Embryonic facial prominence (tissue), 1 donor: ENCODE results near the gene SMARCA4.

ENCODE experiments used
- DNase-seq: peaks from one replicate; pipeline ENCODE4 v3.0.0-alpha.2; 2016; ENCODE audit errors: extremely low spot score

Gene SMARCA4

DNA sequence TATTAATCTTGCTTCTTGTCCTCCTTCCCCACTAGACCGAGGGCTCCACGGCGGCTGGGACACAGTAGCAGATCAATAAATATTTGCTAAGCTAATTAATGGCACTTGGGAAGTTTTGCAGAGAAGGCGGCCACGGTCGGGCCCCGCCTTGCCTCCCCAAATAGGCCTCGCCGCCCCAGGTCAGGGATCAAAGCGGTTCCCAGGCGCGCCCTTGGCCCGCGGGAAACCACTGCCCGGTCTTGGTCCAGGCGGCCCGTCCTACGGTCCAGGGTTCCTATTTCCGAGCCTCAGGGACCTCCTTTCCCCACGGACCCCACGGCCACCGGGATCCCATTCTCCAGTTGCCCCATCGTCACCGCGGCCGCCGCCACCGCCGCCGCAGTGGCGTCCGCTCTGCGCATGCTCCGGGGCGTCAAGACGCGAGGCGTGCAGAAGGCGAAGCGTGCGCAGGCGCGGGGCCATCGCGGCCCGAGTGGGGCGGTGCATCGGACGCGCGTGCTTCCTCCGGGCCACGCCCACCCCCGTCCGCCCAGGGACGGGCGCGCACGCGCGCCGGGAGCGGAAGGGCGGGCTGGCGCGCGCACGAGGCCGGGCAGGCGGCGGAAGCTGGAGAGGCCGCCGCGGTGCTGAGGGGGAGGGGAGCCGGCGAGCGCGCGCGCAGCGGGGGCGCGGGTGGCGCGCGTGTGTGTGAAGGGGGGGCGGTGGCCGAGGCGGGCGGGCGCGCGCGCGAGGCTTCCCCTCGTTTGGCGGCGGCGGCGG is at the start of gene SMARCA4:
Gene SMARCA4 (plus strand): TSS at position 717 of the 759 bp plus-strand sequence. CDS start 23,122 bp downstream, outside the sequence.
- peak; percentile 93 for DNase-seq

DNA sequence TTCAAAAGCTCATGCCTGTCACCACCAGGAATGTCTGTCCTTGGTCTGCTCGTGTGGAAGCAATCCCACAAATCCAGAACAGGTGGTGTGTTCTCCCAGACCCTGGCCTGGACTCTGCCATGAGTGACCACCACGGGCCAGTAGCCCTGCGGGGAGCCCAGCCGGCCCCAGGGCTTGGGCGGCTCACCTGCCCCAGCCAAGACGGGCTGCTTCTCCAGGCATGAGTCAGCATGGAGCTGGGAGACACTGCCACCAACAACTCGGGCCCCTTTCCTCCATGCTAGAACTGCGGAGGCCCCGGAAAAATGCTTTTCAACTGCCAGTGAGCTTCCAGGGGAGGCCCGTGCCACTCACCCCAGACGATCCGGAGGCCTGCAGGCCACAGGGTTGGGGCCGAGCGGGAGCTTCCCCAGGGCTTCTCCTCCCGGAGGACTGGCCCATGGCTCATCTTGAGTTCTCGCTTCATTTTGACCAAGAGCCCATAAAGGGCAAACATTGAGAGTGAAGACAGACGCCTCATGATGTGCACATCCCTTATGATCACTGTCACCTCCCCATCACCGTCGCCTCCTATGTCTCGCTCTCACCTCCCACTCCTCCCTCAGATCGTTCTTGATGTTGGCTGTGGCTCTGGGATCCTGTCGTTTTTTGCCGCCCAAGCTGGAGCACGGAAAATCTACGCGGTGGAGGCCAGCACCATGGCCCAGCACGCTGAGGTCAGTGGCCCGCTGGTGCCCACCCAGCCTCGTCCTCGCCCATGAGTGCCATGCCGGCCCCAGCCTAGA is 49.1 kb upstream of the SMARCA4 start:
- no peak for DNase-seq

DNA sequence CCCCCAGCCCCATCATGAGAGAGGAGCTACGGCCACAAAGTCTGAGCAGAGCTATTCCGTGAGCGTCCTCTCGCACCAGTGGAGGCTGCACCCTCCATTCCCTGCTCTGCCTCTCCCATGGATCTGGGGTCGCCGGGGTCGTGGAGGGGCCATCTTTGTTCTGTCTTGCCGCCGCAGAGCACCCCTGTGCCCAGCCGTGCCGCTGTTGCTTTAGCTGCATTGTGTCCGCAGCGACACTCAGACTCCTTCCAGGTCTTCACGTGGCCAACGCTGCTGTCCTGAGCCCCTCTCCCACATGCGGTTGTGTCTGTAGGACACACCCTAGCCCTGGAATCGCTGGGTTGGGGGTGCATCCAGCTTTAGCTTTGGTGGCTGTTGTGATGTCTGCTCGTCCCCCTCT is 48.2 kb upstream of the SMARCA4 start:
- DNase-seq = no peak

DNA sequence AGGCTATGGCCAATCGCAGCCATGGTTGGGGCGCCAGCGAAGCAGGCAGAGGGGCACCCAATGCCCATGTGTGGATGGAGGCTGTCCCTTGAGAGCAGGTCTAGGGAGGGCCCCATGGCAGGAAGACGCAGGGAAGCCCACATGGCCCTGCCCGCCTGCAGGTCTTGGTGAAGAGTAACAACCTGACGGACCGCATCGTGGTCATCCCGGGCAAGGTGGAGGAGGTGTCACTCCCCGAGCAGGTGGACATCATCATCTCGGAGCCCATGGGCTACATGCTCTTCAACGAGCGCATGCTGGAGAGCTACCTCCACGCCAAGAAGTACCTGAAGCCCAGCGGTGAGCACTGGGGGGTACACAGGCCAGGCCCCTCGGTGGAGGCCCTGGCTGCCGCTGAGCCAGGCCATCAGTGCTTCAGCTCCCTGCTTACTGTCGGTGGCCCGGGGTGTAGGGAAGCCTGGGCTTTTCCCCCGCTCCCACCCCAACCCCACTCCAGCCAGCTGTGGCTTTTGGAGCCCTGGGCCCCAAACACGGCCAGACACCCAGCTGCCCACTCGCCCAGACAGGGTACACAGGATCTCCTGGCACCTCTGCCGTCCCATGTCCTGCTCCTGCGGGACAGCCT is 47.0 kb upstream of the SMARCA4 start:
- no peak for DNase-seq

DNA sequence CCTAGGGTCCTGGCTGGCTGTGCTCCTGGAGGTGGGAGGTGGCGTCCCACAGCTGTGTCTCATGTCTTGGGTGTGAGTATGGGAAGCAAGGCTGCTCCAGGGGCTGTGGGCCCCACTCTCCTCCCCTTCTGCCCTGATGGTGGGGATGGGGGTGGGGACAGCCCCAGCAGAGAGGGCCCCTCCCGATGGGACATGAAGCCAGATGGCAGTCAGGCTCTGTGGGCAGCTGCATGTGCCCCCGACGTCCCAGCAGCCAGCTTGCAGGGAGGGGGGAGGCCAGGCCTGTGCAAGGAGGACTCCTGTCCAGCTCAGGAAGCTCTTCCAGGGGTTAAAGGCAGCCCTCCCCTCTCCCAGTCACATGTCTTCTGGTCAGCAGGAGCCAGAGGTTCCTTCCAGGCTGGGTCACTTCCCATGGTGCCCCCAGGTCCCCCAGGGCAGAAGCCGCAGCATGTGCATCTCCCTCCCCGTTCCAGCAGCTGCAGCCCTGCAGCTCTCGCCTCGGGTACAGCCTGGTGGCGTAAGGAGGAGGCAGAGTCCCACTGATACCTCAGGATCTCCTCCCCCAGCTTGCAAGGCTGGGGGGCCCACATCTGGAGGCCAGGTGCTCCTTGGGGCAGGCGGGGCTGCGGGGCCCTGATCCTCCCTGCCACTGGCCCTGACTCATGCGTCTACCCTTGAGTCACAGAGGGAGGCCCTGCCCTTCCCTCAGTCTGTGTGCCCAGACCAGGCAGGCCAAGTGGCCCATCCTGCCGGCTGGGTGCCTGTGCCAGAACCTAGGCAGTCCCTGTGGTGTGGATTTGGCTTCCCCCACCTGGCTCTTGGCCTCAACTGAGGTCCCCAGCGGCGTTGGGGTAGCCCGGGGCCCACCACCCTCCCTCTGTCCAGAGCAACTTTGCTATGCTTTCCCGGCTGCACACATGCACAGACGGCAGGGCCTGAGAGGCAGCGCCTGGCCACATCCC is 45.4 kb upstream of the SMARCA4 start:
- no peak for DNase-seq

DNA sequence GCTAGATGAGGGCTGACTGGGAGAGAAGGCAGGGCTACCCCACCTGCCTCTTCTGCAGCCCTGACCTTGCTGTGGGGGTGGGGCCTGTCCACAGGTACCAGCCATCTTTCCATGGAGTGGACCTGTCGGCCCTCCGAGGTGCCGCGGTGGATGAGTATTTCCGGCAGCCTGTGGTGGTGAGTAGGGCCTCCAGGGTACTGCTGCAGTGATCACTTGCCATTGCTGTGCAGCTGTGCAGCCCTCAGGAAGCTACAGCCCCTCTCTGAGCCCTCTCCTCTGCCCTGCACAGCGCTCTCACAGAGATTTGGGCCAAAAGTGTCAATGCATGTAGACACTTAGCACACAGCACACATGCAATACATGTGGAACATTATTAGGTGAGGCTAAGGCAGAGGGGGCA is 44.2 kb upstream of the SMARCA4 start:
- DNase-seq = no peak

DNA sequence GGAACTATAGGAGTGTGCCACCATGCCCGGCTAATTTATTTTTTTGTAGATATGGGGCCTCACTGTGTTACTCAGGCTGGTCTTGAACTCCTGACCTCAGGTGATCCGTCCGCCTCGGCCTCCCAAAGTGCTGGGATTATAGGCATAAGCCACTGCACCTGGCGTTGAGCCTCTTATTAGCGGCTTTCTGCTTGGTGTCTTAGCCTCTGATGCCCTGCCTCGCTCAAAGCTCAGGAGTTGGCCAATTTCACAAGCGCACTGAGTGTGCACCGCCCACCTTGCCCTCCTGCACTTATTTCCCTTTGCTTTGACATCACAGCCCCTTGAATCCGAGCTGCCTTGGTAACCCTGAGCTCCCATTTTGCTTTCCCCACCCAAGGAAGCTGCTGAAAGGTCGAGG is 42.5 kb upstream of the SMARCA4 start:
- DNase-seq = no peak

DNA sequence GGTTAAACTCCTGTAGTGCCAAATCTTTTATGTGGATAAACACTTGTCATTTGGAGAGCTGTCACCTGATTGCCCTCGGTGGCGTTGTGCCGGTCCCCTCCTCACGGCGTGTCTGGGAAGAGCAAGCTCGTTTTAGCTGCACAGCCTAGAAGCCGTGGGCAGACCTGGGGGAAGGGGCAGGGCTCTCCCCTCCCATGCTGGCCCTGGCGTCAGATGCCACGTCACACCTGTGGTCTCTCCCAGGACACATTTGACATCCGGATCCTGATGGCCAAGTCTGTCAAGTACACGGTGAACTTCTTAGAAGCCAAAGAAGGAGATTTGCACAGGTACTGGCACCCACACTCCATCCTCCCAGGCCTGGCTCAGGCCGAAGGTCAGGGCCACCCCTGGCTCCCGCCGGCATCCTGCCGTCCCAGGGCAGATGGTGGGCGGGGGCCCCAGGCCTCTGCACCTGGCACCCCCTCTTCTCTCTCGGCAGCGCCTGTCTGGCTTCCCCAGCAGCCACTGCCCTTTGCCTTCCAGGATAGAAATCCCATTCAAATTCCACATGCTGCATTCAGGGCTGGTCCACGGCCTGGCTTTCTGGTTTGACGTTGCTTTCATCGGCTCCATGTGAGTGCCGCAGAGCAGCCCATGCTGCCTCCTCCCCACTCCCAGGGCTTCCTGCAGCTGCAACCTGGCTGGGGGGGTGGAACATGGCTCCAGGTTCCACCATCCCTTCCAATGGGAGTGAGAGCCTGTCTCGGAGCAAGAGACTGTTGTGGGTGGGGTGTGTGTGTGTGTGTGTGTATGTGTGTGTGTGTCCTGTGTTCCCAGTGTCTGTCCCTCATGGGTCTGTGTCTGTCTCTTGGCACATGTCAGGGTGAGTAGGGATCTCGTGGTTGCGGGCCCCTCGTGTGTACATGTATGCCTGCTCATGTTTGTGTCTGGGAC is 41.2 kb upstream of the SMARCA4 start:
- no peak for DNase-seq

DNA sequence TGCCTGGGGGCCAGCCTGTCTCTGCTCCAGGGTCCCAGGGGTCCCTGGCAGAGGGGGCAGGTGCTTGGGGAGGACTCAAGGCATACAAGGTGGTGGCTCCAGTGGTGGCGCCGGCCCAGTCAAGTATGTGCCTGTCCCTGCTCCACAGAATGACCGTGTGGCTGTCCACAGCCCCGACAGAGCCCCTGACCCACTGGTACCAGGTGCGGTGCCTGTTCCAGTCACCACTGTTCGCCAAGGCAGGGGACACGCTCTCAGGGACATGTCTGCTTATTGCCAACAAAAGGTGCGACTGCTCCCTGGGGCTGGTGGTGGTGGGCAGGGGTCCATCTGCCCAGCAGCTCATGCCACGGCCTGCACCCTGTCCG is 40.6 kb upstream of the SMARCA4 start:
- DNase-seq = no peak

DNA sequence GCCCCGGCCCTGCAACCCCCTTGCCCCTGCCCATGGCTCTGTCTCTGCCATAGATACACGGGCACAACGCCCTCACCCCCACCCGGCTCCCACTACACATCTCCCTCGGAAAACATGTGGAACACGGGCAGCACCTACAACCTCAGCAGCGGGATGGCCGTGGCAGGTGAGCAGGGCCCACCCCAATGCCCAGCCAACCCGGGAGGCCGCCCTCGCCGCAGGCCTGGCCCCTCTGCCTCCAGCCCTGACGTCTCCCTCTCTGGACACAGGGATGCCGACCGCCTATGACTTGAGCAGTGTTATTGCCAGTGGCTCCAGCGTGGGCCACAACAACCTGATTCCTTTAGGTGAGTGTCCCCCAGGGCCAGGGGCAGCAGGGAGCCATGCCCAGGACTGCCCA is 40.0 kb upstream of the SMARCA4 start:
- no peak for DNase-seq

DNA sequence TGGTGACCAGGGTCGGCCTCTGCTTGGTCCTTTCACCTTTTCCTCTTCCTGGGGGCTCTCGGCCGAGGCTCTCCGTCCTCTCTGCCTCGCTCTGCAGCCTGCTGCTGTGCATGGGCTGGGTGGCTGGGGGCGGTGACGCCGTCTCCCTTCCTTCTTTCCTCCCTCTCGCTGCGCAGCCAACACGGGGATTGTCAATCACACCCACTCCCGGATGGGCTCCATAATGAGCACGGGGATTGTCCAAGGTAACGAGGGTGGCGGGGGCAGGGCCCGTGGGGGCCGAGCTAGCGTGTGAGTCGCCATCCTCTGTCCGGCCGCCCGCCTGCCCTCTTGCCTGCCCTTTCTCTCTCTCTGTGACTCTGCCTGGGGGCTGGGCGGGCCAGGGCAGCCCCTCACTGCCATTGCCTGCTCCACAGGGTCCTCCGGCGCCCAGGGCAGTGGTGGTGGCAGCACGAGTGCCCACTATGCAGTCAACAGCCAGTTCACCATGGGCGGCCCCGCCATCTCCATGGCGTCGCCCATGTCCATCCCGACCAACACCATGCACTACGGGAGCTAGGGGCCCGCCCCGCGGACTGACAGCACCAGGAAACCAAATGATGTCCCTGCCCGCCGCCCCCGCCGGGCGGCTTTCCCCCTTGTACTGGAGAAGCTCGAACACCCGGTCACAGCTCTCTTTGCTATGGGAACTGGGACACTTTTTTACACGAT is 39.5 kb upstream of the SMARCA4 start:
- no peak for DNase-seq

DNA sequence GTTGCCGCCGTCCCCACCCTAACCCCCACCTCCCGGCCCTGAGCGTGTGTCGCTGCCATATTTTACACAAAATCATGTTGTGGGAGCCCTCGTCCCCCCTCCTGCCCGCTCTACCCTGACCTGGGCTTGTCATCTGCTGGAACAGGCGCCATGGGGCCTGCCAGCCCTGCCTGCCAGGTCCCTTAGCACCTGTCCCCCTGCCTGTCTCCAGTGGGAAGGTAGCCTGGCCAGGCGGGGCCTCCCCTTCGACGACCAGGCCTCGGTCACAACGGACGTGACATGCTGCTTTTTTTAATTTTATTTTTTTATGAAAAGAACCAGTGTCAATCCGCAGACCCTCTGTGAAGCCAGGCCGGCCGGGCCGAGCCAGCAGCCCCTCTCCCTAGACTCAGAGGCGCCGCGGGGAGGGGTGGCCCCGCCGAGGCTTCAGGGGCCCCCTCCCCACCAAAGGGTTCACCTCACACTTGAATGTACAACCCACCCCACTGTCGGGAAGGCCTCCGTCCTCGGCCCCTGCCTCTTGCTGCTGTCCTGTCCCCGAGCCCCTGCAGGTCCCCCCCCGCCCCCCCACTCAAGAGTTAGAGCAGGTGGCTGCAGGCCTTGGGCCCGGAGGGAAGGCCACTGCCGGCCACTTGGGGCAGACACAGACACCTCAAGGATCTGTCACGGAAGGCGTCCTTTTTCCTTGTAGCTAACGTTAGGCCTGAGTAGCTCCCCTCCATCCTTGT is 38.8 kb upstream of the SMARCA4 start:
- DNase-seq = no peak

DNA sequence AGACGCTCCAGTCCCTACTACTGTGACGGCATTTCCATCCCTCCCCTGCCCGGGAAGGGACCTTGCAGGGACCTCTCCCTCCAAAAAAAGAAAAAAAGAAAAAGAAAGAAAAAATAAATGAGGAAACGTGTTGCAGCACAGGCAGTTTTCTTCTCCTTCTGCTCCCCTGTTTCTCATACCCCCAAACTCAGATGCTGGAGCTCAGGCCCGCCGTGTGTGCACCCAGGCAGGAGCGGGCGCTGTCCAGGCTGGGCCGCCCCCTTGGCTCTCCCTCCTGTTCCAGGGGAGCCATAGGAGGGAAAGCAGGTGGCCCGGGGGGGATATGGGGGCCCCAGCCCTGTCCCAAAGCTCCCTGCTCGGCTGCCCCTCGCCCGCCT is 38.2 kb upstream of the SMARCA4 start:
- DNase-seq = no peak

DNA sequence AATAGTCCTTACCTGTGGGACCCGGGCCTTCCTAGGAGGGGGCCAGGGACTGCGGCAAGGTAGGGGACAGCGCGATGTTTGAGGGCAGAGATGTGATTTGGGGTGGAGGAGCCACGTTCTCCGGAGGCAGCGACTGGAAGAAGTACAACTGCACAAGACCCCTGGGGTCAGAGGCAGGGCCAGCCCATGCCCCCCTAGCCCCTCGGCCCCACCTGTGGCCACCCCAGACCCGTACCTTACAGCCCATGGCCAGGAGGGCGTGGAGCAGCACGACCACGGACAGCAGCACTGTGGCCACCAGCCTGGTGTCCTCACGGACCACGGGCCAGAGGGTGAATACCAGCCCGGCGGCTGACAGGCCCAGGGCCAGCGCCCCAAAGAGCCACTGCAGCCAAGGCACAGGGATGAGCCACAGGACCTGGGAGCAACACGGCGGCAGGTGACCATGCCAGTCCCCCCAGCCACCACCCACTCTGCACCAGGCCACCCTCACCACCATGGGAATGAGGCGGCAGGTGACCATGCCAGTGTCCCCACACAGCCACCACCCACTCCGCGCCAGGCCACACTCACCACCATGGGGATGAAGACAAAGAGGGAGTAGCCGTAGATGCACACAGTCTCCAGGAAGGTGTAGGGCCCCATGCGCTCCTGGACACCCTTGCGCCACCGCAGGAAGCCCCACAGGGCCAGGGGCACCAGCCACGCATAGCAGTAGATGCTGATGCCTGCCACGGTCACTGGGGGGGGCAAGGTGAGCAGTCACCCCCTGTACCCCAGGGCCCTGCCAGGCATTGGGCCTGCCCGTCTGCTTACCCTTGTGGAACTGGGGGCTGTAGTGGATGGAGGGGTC is 37.3 kb upstream of the SMARCA4 start:
- DNase-seq = no peak

DNA sequence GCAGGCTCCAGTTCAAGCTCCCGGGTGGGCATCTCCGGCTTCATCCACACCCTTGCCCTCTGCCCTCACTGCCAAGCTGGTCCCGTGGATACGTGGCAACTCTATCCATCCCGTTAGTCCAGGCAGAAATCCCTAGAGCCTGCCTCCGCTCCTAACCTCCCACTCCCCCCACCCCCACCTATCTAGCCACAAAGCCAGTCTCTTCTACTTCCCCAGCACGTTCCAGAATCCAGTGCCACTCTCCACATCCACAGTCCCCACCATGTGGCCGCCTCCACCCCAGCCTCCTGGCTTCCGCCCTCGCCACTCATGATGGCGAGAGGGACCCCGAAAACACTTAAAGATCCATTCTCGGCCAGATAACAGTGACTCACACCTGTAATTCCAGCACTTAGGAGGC is 36.2 kb upstream of the SMARCA4 start:
- no peak for DNase-seq

DNA sequence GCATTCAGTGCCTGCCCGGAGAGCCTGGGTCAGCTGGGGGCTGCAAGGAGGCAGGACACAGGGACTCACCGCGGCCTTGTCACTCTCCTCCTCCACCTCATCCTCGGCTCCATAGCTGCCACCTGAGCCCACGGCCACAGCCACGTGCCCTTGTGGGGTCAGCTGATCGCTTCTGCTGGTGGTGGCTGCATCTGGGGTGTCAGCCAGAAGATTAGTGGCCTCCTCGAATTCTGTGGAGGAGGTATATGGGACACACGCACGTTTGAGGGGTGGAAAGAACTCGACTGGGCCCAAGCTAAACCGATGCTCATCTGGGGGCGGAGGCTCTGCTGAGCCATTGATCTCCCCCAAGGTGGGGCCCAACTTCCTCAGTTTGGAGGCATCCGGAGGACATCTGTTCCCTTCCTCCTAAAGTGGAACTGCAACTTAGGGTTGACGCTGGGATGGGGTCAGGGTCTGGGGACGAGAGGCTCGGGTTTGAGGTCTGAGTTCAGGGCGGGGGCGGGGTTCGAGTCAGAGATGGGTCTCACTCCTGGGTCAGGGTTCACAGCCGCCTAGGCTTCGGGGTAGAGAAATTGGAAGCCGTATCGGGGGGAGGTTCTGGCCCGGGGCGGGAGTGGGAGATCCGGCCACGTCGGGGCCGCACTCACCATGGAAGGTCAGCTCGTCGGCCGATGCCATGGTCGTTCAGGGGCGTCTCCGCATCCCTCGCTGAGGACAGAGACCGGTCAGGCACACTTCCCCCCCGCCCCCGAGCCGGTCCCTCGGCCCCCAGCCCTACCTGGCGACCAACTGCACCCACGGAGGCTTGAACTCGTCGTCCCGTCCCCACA is 32.9 kb upstream of the SMARCA4 start:
- DNase-seq = no peak
